ENCODE data around the gene PIK3R3. TPM values are rescaled to one million over a fixed set of nuclear protein-coding genes. Genes with fewer than 3 reads are reported as not detected.

Gene PIK3R3
- total and polyA plus RNA-seq, 2 donors (not counting 3 experiments of a cell fraction or from before 2014, with no cell fraction given), result 7.5 to 14.3 TPM

DNA sequence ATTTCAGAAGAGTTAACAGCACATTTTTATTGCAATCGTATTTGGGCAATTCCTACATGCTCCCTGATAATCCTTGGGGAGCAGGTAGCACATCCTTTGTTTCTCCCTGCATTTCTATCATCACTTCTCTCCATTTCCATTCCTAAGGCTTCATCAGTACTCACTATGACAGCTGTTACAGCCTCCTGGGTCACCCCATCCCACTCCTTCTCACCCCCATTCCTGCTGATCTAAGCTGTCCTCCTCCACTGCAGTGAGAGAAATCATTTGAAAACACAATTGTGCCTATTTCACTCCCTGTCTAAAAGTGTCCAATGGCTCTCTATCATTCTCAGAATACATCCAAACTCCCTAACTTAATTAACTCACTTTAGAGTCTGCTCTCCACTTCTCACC is 25.5 kb upstream of the PIK3R3 start:
- Histone ChIP-seq H4K20me1 (replicated peaks; ENCODE audit: control insufficient read depth, extremely low read depth, insufficient read depth, low read length) (no peaks in the 10 kb centered on the region), H3K4me2 (ENCODE audit: insufficient read depth, low read length) (no peak overlapping the region), H3K9ac (replicated peaks; ENCODE audit: extremely low read depth, insufficient read depth, low read length) (no peak overlapping the region), H3K9me3 (replicated peaks; ENCODE audit: control insufficient read depth, insufficient read depth, low read length) (no peaks in the 10 kb centered on the region), H3K27ac (ENCODE audit: insufficient read depth, low read depth, low read length) (no peak overlapping the region), H3K36me3 (ENCODE audit: control insufficient read depth in 2 of 2, extremely low read depth in 1 of 2, insufficient read depth in 2 of 2, low read length in 2 of 2) (no peaks in the 10 kb centered on the region), H3K4me3 (replicated peaks in 1 of 3; ENCODE audit: insufficient read depth in 1 of 3, low read depth in 1 of 3, low read length in 3 of 3) (no peak overlapping the region), H3K79me2 (ENCODE audit: control insufficient read depth, insufficient read depth, low read length) (no peaks in the 10 kb centered on the region), H2AFZ (ENCODE audit: low read depth, low read length) (no peak overlapping the region), H3K4me1 (ENCODE audit: control insufficient read depth, extremely low read depth, insufficient read depth, low read length) (no peaks in the 10 kb centered on the region), H3K9me1 (replicated peaks; ENCODE audit: control insufficient read depth, extremely low read depth, insufficient read depth, low read length) (no peaks in the 10 kb centered on the region), H3K27me3 (ENCODE audit: control insufficient read depth in 2 of 2, insufficient read depth in 2 of 2, low read length in 2 of 2) (peaks cover 0 to 3% of the 10 kb centered on the region in 2 experiments)
- CTCF ChIA-PET, result interaction anchor here (0.9 to 1.2 kb wide), 3 partner anchors 11 to 20 kb away, joined by 3 to 4 read pairs (median 4); no protein-coding TSS in a partner anchor
- dilution Hi-C loops (cut with MboI; ENCODE audit: extremely low pct_ligation_motif_present, low sequenced_read_pairs), result no loop called here
- no TSS peak for BruUV-seq (replicated peaks)
- TF ChIP-seq EZH2 (IDR thresholded peaks at IDR 0.05; ENCODE audit: borderline replicate concordance, low read depth, low read length, severe bottlenecking) (no peak), POLR2AphosphoS5 (IDR thresholded peaks at IDR 0.05; ENCODE audit: insufficient read depth, low read depth, low read length) (no peak)
- POLR2A ChIA-PET, result no interaction called here
- intact Hi-C loops (cut with micrococcal nuclease), result no loop called here
- FAIRE-seq (no peak), DNase-seq (ENCODE audit: low read depth, low spot score) (no peak)

DNA sequence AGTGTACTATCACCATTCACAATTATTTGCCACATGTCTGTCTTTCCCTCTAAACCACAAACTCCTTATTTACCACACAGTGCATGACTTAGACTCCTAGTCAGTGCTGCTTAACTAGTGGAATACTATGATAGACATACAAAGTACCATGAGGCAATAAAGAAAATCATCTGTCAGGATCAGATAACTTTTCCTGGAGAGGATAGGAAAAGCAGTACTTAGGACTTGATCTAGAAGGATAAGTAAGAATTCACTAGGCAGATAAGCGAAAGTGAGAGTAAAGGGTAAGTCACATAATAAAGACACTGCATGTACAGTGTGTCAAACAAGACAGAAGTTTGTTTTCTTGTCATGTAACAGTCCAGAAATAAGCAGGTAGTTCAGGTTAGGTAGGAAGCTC is 21.3 kb upstream of the PIK3R3 start:
- H3K9me1 ChIP-seq (replicated peaks; ENCODE audit: control insufficient read depth, extremely low read depth, insufficient read depth, low read length), result no peaks in the 10 kb centered on the region
- CTCF ChIA-PET, result no interaction called here
- no peak overlapping the region for H3K4me2 ChIP-seq (ENCODE audit: insufficient read depth, low read length)
- FAIRE-seq (no peak), DNase-seq (ENCODE audit: low read depth, low spot score) (no peak)
- TF ChIP-seq JUN (IDR thresholded peaks at IDR 0.05; ENCODE audit: borderline replicate concordance, insufficient read depth, insufficient read length, low read depth) (no peak), EZH2 (IDR thresholded peaks at IDR 0.05; ENCODE audit: borderline replicate concordance, low read depth, low read length, severe bottlenecking) (no peak), POLR2A (IDR thresholded peaks at IDR 0.05; ENCODE audit: low read depth, low read length) (no peak), MYC (IDR thresholded peaks at IDR 0.05; ENCODE audit: low read depth, low read length) (no peak), GATA2 (IDR thresholded peaks at IDR 0.05; ENCODE audit: insufficient read depth, insufficient read length, low read depth, low read length) (no peak), POLR2AphosphoS5 (IDR thresholded peaks at IDR 0.05; ENCODE audit: insufficient read depth, low read depth, low read length) (no peak), FOS (IDR thresholded peaks at IDR 0.05; ENCODE audit: borderline replicate concordance, insufficient read depth, low read length) (no peak)
- TF ChIP-seq, protein P1, sequence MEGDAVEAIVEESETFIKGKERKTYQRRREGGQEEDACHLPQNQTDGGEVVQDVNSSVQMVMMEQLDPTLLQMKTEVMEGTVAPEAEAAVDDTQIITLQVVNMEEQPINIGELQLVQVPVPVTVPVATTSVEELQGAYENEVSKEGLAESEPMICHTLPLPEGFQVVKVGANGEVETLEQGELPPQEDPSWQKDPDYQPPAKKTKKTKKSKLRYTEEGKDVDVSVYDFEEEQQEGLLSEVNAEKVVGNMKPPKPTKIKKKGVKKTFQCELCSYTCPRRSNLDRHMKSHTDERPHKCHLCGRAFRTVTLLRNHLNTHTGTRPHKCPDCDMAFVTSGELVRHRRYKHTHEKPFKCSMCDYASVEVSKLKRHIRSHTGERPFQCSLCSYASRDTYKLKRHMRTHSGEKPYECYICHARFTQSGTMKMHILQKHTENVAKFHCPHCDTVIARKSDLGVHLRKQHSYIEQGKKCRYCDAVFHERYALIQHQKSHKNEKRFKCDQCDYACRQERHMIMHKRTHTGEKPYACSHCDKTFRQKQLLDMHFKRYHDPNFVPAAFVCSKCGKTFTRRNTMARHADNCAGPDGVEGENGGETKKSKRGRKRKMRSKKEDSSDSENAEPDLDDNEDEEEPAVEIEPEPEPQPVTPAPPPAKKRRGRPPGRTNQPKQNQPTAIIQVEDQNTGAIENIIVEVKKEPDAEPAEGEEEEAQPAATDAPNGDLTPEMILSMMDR (IDR thresholded peaks at IDR 0.05; ENCODE audit: extremely low read depth in 1 of 2, insufficient read depth in 1 of 2, low read depth in 1 of 2, low read length in 2 of 2), result no peak
- TF ChIP-seq, protein P2, sequence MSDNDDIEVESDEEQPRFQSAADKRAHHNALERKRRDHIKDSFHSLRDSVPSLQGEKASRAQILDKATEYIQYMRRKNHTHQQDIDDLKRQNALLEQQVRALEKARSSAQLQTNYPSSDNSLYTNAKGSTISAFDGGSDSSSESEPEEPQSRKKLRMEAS (IDR thresholded peaks at IDR 0.05; ENCODE audit: insufficient read depth, insufficient read length), result no peak
- H3K79me2 ChIP-seq (ENCODE audit: control insufficient read depth, insufficient read depth, low read length), result no peaks in the 10 kb centered on the region
- intact Hi-C loops (cut with micrococcal nuclease) (no loop called here), dilution Hi-C loops (cut with MboI; ENCODE audit: extremely low pct_ligation_motif_present, low sequenced_read_pairs) (no loop called here)
- H3K27ac ChIP-seq (ENCODE audit: insufficient read depth, low read depth, low read length), result no peak overlapping the region
- no peak overlapping the region for H3K9ac ChIP-seq (replicated peaks; ENCODE audit: extremely low read depth, insufficient read depth, low read length)
- H3K9me3 ChIP-seq (replicated peaks; ENCODE audit: control insufficient read depth, insufficient read depth, low read length), result no peaks in the 10 kb centered on the region
- H4K20me1 ChIP-seq (replicated peaks; ENCODE audit: control insufficient read depth, extremely low read depth, insufficient read depth, low read length), result no peaks in the 10 kb centered on the region
- no peak overlapping the region for H2AFZ ChIP-seq (ENCODE audit: low read depth, low read length)
- H3K4me1 ChIP-seq (ENCODE audit: control insufficient read depth, extremely low read depth, insufficient read depth, low read length), result no peaks in the 10 kb centered on the region
- no peaks in the 10 kb centered on the region for H3K36me3 ChIP-seq (ENCODE audit: control insufficient read depth in 2 of 2, extremely low read depth in 1 of 2, insufficient read depth in 2 of 2, low read length in 2 of 2)
- no TSS peak for BruUV-seq (replicated peaks)
- no peaks in the 10 kb centered on the region for H3K27me3 ChIP-seq (ENCODE audit: control insufficient read depth in 2 of 2, insufficient read depth in 2 of 2, low read length in 2 of 2)
- H3K4me3 ChIP-seq (replicated peaks in 1 of 3; ENCODE audit: insufficient read depth in 1 of 3, low read depth in 1 of 3, low read length in 3 of 3), result no peak overlapping the region
- POLR2A ChIA-PET, result no interaction called here
